ENCODE data around the gene ALKAL2. TPM values are rescaled to one million over a fixed set of nuclear protein-coding genes. Genes with fewer than 3 reads are reported as not detected.
A peak's percentile ranks its signal among the peaks of the same experiment; 100 is the strongest.

The ALKAL2 gene
- total and polyA plus RNA-seq, 3 donors from 2014 or later: 29.6 to 69.4 (median 46.9) TPM

- TF ChIP-seq CTCF (IDR thresholded peaks at IDR 0.05): no peak
- no peak for TF ChIP-seq POLR2A (IDR thresholded peaks at IDR 0.05)
- no peak for DNase-seq
- no peaks in the 10 kb centered on the region for H3K9me3 ChIP-seq
- H3K27ac ChIP-seq: no peak overlapping the region
- H3K4me1 ChIP-seq: peaks cover 19% of the 10 kb centered on the region
- H3K27me3 ChIP-seq: no peaks in the 10 kb centered on the region
- intact Hi-C loops (cut with DNase I; ENCODE audit: low total_unique reads): no loop called here
- 82 to 96% methylated on average over 4 of the region's 4 CpGs for WGBS, 2 donors
- H3K36me3 ChIP-seq (ENCODE audit: low read depth, missing control alignments): no peaks in the 10 kb centered on the region
- H3K4me3 ChIP-seq: no peak overlapping the region
These were observed 53.5 kb downstream of the ALKAL2 start for GRCh38 chr2:234421-234820.

GRCh38 chr2:233030-233429 lies 54.9 kb downstream of the ALKAL2 start:
- no peak overlapping the region for H3K4me3 ChIP-seq
- DNase-seq: no peak
- no peak for TF ChIP-seq CTCF (IDR thresholded peaks at IDR 0.05)
- no peak for TF ChIP-seq POLR2A (IDR thresholded peaks at IDR 0.05)
- peaks cover 8% of the 10 kb centered on the region for H3K4me1 ChIP-seq
- no peaks in the 10 kb centered on the region for H3K36me3 ChIP-seq (ENCODE audit: low read depth, missing control alignments)
- no peaks in the 10 kb centered on the region for H3K27me3 ChIP-seq
- no peaks in the 10 kb centered on the region for H3K9me3 ChIP-seq
- intact Hi-C loops (cut with DNase I; ENCODE audit: low total_unique reads): no loop called here
- WGBS, 2 donors: 80 to 87% methylated on average over 7 of the region's 7 CpGs
- no peak overlapping the region for H3K27ac ChIP-seq

DNA sequence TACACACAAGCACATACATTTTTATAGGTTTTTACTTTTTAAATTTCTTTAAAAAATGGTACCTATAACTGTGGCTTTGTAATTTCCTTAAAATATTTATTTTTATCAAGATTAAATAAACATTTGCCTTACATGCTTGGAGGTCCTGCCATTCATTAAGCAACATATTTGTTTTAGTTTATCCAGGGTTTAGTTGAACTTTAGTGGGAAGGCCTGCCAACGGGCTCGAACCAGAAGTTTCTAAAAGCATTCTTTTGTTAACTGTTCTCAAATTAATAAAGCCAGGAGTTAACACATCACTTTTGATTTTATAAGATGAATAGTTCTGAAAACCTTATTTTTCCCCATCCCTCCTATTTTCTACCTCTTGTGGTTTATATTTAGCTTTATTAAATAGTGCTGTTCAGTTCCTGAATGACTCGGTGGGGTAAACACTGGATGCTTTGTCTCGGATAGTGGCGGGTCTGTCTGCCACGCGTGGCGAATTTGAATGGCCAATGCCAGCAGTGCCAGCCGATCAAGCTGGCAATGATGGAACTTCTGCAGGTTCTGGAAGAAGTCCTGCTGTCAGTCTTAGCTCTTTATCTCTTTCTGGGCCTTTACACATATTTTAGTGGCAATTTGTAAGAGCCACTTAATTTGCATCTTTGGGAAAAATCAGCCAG lies 56.2 kb downstream of the ALKAL2 start:
- H3K36me3 ChIP-seq (ENCODE audit: low read depth, missing control alignments): no peaks in the 10 kb centered on the region
- TF ChIP-seq POLR2A (IDR thresholded peaks at IDR 0.05): no peak
- no peak for TF ChIP-seq CTCF (IDR thresholded peaks at IDR 0.05)
- H3K27ac ChIP-seq: peak overlapping the region in 1 of 2 donors; percentile 74
- H3K4me3 ChIP-seq: no peak overlapping the region
- intact Hi-C loops (cut with DNase I; ENCODE audit: low total_unique reads): no loop called here
- H3K4me1 ChIP-seq: peaks cover 6% of the 10 kb centered on the region
- H3K9me3 ChIP-seq: no peaks in the 10 kb centered on the region
- 84 to 90% methylated on average over 9 of the region's 9 CpGs for WGBS, 2 donors
- no peaks in the 10 kb centered on the region for H3K27me3 ChIP-seq
- no peak for DNase-seq

Other genes with a start within 250 kb of the ALKAL2 start
- gene FAM110C, start 241.6 kb downstream of the ALKAL2 start, total RNA-seq: 10 to 100 TPM; 13.5 to 16.3 TPM
- gene FAM110C, start 241.6 kb downstream of the ALKAL2 start, polyA plus RNA-seq (ENCODE audit: insufficient read depth, low read depth, low replicate concordance): 8.5 TPM
- gene SH3YL1, start 24.1 kb downstream of the ALKAL2 start, total RNA-seq: 10 to 100 TPM; 73.7 to 92.3 TPM
- gene SH3YL1, start 24.1 kb downstream of the ALKAL2 start, polyA plus RNA-seq (ENCODE audit: insufficient read depth, low read depth, low replicate concordance): 55.0 TPM
- gene ACP1, start 23.1 kb downstream of the ALKAL2 start, total RNA-seq: 100 to 1,000 TPM; 117 to 135 TPM
- gene ACP1, start 23.1 kb downstream of the ALKAL2 start, polyA plus RNA-seq (ENCODE audit: insufficient read depth, low read depth, low replicate concordance): 136 TPM